GM19099 (cell line): ENCODE measurements around the gene HS6ST1.

Source experiments
- POLR2A ChIP-seq: IDR thresholded peaks from 3 replicates; pipeline ENCODE4 v1.6.1; 2011; ENCODE audit warnings: low read depth; ENCODE audit not compliant: insufficient read length; ENCODE audit errors: extremely low read depth

The HS6ST1 gene

DNA sequence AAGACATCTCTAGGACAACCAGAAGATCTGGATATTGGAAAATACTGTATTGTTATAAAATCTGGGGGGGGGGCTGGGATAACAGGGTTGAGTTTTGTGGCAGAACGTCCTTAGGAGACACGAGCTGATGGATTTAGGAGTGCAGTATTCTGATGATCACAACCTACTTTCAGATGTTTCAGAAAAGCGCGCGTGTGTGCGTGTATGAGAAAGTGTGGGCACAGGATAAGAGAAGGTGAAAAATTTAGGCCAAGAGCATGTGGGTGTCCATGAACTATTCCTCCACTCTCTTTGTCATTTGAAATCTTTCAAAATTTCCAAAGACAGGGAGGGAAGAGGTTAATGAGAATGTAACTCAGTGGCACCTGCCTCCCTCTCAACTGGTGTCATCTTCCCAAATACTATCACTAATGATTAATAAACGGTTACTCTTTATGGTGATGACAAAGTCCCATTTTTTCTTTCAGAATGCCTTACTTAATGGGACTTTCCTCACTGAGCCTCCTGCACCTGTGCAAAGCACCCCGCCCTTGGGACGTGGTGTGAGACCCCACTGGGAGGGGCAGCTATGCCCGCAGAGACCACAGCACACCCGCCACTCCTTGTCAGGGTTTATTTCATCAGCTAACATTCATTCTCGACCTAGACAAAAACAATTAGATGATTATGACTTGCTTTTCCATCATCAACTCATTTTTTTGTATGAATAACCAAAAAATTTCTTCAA is 53.6 kb downstream of the HS6ST1 start:
- TF ChIP-seq POLR2A: no peak

DNA sequence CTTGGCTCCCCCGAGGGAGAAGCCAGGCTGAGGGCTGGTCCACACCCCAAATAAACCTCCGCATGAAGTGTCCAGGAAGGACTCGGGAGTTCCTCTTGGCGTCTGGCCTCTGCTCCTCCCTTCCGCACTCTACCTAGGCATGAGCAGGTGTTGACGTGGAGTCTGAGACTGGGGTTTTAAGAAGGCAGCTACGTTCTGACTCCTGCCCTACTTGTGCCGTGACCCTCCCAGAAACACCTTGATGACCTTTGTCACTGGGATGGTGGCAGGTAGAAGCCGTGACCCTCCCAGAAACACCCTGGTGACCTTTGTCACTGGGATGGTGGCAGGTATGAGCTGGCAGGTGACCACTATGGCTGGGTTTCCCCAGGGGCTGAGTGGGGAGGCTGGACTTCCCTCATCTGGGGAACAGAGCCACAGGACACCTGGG is 54.8 kb downstream of the HS6ST1 start:
- no peak for TF ChIP-seq POLR2A

DNA sequence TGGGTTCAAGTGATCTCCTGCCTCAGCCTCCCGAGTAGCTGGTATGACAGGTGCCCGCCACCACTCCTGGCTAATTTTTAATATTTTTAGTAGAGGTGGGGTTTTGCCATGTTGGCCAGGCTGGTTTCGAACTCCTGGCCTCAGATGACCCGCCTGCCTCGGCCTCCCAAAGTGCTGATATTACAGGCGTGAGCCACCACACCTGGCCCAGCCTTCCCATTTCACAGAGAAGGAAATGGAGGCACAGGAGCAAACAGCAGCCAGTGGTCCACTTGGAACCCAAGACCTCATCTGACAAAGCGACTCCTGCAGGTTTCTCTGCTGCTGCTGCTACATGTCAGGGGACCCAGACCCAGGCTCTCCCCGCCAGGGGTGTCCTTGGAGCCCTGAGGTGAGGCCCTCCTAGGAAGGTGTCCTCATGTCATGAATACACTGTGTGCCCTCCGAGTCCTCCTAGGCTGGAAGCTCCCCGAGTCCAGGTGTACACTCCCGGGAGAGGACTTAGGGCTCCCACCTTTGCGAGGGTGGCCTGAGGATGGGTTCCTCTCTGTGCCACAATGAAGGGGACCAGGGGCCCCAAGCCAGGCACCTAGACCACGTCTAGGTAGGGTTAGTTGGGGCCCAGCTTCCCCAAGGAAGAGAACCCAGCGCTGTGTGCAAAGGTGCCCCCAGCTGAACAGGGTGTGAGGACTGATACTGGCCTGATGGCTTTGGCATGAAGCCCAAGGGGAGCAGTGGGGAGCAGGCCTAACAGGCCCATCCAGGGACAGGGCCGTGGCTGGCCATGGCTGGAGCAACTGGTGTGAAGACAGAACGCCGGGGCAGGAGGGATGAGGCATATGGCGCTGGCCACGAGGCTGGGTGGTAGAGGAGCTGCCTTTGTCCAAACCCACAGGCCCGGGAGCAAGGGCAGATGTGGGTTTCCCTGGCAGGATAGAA is 56.1 kb downstream of the HS6ST1 start:
- no peak for TF ChIP-seq POLR2A

DNA sequence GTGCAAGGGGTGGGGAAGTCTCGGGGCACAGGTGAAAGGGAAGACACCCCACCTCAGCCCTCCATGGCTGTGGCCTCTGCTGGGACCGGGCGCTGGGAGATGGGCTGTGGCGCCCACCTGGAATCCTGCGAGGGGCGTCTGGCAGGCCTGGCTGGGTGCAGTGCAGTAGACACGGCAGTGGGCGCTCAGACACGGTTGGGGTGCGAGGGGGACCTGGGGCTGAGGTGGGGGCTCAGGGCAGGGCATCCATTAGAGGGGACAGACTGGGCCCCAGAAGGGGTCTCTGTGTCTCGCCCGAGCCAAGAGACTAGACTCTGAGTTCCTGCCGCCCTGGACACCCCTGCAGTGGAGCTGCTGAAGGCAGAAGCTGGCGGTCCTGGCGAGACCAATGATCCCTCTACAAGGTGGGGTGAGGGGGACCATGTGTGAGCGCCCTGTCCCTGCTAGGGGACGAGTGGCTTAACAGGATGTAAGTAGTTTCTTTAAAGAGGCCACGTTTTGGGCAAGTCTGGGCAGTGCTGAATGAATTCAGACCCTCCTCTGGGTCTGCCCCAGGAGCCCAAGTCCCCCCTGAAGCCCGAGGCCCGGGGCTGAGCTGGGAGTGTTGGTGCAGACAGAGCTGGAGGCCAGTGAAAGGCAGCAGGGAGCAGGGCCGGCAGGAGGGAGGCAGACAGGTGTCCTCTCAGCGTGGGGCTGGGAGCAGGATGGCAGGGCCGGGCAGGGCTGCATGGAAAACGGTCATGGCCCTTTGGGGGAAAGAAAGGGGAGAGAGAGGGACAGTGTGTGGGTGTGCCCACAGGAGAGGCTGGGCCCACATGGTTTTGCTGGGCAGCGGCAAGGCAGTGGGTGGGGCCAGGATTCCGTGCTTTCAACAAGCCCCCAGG is 57.2 kb downstream of the HS6ST1 start:
- no peak for TF ChIP-seq POLR2A

- TF ChIP-seq POLR2A: no peak
These were observed 58.2 kb downstream of the HS6ST1 start for GRCh38 chr2:128260239-128261138.

- TF ChIP-seq POLR2A: no peak
These were observed 59.1 kb downstream of the HS6ST1 start for GRCh38 chr2:128259585-128259984.

DNA sequence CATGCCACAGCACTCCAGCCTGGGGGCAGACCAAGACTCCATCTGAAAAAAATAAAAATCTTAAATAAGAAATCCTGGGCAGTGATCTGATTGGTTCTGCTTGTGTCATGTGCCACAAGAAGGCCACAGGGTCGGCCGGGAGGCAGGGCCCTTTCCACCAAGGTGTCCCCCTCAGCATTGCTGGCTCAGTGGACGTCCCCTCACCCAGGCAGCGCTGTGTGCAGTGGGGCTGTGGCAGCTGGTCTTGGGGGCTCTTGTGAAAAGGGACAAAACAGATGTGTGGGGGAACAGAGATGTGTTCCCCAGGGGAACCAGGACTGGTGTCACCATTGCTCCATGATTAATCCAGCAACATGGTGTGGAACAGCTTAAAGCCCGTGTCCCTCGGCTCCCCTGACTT is 60.5 kb downstream of the HS6ST1 start:
- no peak for TF ChIP-seq POLR2A

DNA sequence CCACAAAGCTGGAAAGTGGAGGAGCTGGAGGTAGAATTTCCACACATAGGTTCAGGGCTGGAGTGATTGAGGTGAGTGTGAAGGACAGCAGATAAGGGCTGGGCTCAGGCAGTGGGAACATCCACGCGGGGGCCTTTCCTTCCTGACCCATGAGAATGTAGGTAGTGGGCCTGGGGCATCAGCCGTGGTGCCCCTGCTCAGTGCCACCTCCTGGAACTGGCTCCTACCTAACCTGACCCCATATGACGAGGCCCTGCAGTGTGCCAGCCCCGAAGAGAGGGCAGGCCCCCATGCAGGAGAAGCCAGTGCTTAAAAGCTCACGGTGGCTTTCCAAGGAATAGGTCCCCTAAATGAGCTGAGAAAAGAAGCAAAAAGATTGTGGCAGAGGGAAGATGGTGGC is 66.2 kb downstream of the HS6ST1 start:
- TF ChIP-seq POLR2A: no peak

- no peak for TF ChIP-seq POLR2A
These were observed 68.2 kb downstream of the HS6ST1 start for GRCh38 chr2:128250229-128251025.

DNA sequence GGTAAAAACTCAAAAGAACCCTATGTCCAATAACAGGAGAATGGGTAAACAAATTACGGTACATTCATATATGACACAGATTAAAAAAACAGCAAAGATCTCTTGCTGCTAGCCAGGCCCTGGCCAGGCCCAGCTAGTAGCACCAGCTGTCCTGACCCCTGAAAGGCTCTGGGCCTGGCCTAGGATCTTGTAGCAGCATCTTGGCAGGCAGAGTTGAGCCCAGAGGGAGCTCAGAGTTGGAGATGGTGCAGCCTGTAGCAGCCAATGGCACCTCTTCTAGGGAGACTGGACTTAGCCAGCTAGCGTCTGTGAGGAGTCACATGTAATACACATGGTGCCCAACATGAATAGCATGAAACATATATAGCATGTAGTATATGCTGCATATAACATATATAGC is 69.1 kb downstream of the HS6ST1 start:
- no peak for TF ChIP-seq POLR2A

GRCh38 chr2:128245813-128246212 is 72.9 kb downstream of the HS6ST1 start:
- TF ChIP-seq POLR2A: no peak

GRCh38 chr2:128241896-128242295 is 76.8 kb downstream of the HS6ST1 start:
- TF ChIP-seq POLR2A: no peak
